Karpas-422 (cell line): ENCODE results near the gene CHMP3. TPM values are rescaled to one million over a fixed set of nuclear protein-coding genes. Genes with fewer than 3 reads are reported as not detected.

Source experiments
- DNase-seq: peaks from one replicate; pipeline ENCODE4 v3.0.0-alpha.2; 2015
- H2AFZ ChIP-seq: fragments of 200-600 bp; sonication (generic); 2 replicates; pipeline ENCODE4 v1.6.1; 2014; ENCODE audit warnings: antibody characterized with exemption, low read length, mixed read lengths
- H3K27ac ChIP-seq: fragments of 200-600 bp; sonication (generic); 2 replicates; pipeline ENCODE4 v1.5.1; 2014; ENCODE audit warnings: mild to moderate bottlenecking, low read length, moderate library complexity
- H3K27me3 ChIP-seq: fragments of 200-600 bp; sonication (generic); 2 replicates; pipeline ENCODE4 v1.6.1; 2014; ENCODE audit warnings: low read length, mixed read lengths
- H3K36me3 ChIP-seq: fragments of 200-600 bp; sonication (generic); 2 replicates; pipeline ENCODE4 v1.6.1; 2014; ENCODE audit warnings: low read length, mixed read lengths; ENCODE audit not compliant: insufficient read depth
- H3K4me1 ChIP-seq: fragments of 200-600 bp; sonication (generic); 2 replicates; pipeline ENCODE4 v1.6.1; 2014; ENCODE audit warnings: mild to moderate bottlenecking, low read length, mixed read lengths
- H3K4me2 ChIP-seq: fragments of 200-600 bp; sonication (generic); 2 replicates; pipeline ENCODE4 v1.6.1; 2014; ENCODE audit warnings: low read length, low read depth, mild to moderate bottlenecking; ENCODE audit not compliant: poor library complexity, severe bottlenecking
- H3K4me3 ChIP-seq: fragments of 200-600 bp; sonication (generic); 2 replicates; pipeline ENCODE4 v1.5.1; 2014; ENCODE audit warnings: mild to moderate bottlenecking, antibody characterized with exemption, low read length, mixed read lengths
- H3K79me2 ChIP-seq: fragments of 200-600 bp; sonication (generic); 2 replicates; pipeline ENCODE4 v1.6.1; 2014; ENCODE audit warnings: mild to moderate bottlenecking, low read length, mixed read lengths
- H3K9ac ChIP-seq: fragments of 200-600 bp; sonication (generic); 2 replicates; pipeline ENCODE4 v1.6.0; 2014; ENCODE audit warnings: low read length
- H3K9me2 ChIP-seq: fragments of 200-600 bp; sonication (generic), shearing (Covaris generic); replicated peaks from 2 replicates; pipeline ENCODE4 v1.6.0; 2014; ENCODE audit warnings: mild to moderate bottlenecking, low read length, moderate library complexity; ENCODE audit not compliant: insufficient read depth
- H3K9me3 ChIP-seq: fragments of 300-700, 200-600 bp; sonication (generic); 2 replicates; pipeline ENCODE4 v1.6.1; 2014; ENCODE audit warnings: low read length, mixed read lengths
- H4K20me1 ChIP-seq: fragments of 200-600 bp; sonication (generic); 2 replicates; pipeline ENCODE4 v1.6.1; 2014; ENCODE audit warnings: mild to moderate bottlenecking, antibody characterized with exemption, low read length, low read depth; ENCODE audit not compliant: insufficient read depth
- small RNA-seq: library from RNA; depleted of rRNA; stranded (forward); fragments of <200 nt; gene quantifications from one replicate; pipeline ENCODE3, GENCODE V24; 2014
- total RNA-seq: library from RNA; depleted of rRNA; stranded (reverse); fragments of >200 nt; shearing (Covaris generic); gene quantifications from 2 replicates; pipeline ENCODE4 v1.2.3, GENCODE V29; 2014; ENCODE audit warnings: low replicate concordance; rRNA removed

The CHMP3 gene
- total RNA-seq, 1 experiment from 2014 or later: 34.4 TPM

DNA sequence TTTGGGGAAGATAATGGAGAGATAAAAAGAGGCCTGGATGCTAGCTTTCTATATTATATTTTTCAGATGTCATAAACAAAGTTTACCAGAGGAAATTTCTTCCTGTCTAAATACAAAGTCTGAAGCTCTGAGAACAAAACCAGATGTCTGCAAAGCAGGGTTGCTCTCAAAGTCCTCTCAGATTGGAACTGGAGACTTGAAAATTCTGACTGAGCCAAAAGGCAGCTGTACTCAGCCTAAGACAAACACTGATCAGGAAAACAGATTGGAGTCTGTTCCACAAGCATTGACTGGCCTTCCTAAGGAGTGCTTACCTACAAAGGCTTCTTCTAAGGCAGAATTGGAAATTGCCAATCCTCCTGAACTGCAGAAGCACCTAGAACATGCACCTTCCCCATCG lies 96.9 kb downstream of the CHMP3 start:
- H3K79me2 ChIP-seq: peaks cover 82% of the 10 kb centered on the region
- H3K4me1 ChIP-seq: no peaks in the 10 kb centered on the region
- H3K4me3 ChIP-seq: no peak overlapping the region
- no peaks in the 10 kb centered on the region for H4K20me1 ChIP-seq
- no peak overlapping the region for H3K4me2 ChIP-seq
- no peak overlapping the region for H3K27ac ChIP-seq
- peaks cover 94% of the 10 kb centered on the region for H3K36me3 ChIP-seq
- no peaks in the 10 kb centered on the region for H3K9me2 ChIP-seq
- no peak overlapping the region for H2AFZ ChIP-seq
- H3K27me3 ChIP-seq: no peaks in the 10 kb centered on the region
- H3K9me3 ChIP-seq: no peaks in the 10 kb centered on the region
- DNase-seq: no peak
- H3K9ac ChIP-seq: no peak overlapping the region

DNA sequence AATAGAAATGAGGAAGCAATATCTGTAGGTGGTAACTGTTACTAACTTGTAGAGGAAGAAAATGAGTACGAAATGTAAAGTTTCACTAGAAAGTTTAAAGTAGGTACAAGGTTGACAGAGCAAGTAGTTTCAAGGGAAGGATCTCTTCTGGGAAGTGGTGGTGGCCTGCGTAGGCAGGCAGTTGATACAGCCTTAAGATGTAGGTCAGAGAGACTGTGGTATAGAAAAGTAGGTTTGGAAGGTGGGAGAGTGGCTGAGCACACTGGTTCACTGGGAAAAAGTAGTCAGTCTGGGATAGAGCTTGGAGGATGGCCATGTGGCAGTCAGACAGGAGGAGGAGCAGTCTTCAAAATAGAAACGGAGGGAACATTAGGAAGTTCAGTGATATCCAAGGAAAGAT lies 98.6 kb downstream of the CHMP3 start:
- Histone ChIP-seq H2AFZ (no peak overlapping the region), H3K79me2 (peaks cover 86% of the 10 kb centered on the region), H3K9me2 (no peaks in the 10 kb centered on the region), H3K4me1 (no peaks in the 10 kb centered on the region), H3K36me3 (peaks cover 97% of the 10 kb centered on the region), H3K9ac (no peak overlapping the region), H4K20me1 (no peaks in the 10 kb centered on the region), H3K4me3 (no peak overlapping the region), H3K4me2 (no peak overlapping the region), H3K27me3 (no peaks in the 10 kb centered on the region), H3K27ac (no peak overlapping the region), H3K9me3 (no peaks in the 10 kb centered on the region)
- DNase-seq: no peak

DNA sequence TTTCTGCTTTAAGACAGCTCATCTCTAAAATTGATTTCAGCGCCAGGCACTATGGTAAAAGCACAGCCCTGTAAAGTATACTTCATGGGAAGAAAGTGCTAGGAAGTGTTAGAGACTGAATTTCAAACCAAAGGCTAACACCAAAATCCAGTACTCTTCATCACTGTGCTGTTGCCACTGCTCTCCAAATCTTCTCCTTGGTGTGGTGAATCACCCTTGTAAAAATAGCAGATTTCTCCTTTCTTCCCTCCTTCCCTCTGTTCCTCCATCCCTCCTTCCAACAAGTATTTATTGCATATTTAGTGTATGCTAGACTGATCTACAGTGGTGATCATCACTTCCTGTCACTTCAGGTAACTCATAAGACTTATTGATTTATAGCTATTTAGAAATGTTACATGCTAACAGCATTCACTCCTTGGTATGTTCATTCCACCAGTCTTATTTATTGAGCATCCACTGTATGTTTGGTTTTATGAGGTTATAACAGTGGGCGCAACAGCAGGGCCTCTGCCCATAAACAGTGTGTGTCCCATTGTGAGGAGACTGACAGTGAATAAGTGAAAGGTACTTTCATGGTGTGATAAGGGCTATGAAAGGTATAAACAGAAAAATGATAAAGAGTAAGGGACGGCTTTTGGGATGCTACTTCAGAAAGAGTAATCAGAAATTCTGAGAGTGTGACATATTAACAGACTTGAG lies 102.0 kb downstream of the CHMP3 start:
- DNase-seq: no peak
- no peaks in the 10 kb centered on the region for H3K9me3 ChIP-seq
- no peak overlapping the region for H3K4me2 ChIP-seq
- H3K4me1 ChIP-seq: no peaks in the 10 kb centered on the region
- no peaks in the 10 kb centered on the region for H4K20me1 ChIP-seq
- H2AFZ ChIP-seq: no peak overlapping the region
- no peaks in the 10 kb centered on the region for H3K27me3 ChIP-seq
- H3K9ac ChIP-seq: no peak overlapping the region
- H3K4me3 ChIP-seq: no peak overlapping the region
- peaks cover 80% of the 10 kb centered on the region for H3K79me2 ChIP-seq
- H3K9me2 ChIP-seq: no peaks in the 10 kb centered on the region
- H3K27ac ChIP-seq: no peak overlapping the region
- H3K36me3 ChIP-seq: peaks cover 95% of the 10 kb centered on the region

DNA sequence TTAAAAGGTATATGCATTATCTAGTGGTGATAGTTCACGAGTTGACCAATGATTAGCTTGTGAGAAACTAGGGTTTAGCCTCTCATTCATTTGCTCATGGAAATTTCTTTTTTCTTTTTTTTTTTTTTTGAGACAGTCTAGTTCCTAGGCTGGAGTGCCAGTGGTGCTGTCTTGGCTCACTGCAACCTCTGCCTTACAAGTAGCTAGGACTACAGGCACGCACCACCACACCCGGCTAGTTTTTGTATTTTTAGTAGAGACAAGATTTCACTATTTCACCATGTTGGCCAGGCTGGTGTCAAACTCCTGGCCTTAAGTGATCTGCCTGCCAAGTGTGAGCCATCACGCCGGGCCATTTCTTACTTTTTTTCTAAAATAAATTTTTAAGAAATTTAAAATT lies 108.1 kb downstream of the CHMP3 start:
- Histone ChIP-seq H4K20me1 (no peaks in the 10 kb centered on the region), H2AFZ (no peak overlapping the region), H3K9ac (no peak overlapping the region), H3K4me2 (no peak overlapping the region), H3K36me3 (peaks cover 92% of the 10 kb centered on the region), H3K4me1 (no peaks in the 10 kb centered on the region), H3K79me2 (peaks cover 81% of the 10 kb centered on the region), H3K9me3 (no peaks in the 10 kb centered on the region), H3K9me2 (no peaks in the 10 kb centered on the region), H3K4me3 (no peak overlapping the region), H3K27ac (no peak overlapping the region), H3K27me3 (no peaks in the 10 kb centered on the region)
- DNase-seq: no peak

DNA sequence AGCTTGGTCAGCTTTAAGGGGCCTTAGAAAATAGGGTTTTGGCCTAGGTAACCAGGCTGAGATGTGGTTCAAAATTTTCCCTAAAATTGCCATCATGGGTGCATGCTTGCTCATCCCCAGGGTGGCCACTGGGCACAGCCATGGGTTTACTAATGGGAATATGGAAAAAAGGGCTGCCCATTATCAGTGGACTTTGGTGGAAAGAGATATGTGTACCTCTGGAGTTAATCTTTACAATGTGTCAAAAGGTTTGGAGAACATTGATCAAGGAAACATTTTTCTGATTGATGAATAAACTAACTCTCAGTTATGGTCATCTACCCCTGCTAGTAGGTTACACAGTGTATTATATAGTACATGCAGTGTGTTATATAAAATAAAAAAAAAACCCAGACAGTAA lies 109.0 kb downstream of the CHMP3 start:
- Histone ChIP-seq H3K27ac (no peak overlapping the region), H3K4me3 (no peak overlapping the region), H4K20me1 (no peaks in the 10 kb centered on the region), H3K27me3 (no peaks in the 10 kb centered on the region), H3K4me1 (no peaks in the 10 kb centered on the region), H3K36me3 (peaks cover 92% of the 10 kb centered on the region), H3K9me2 (no peaks in the 10 kb centered on the region), H3K9ac (no peak overlapping the region), H2AFZ (no peak overlapping the region), H3K9me3 (no peaks in the 10 kb centered on the region), H3K79me2 (peaks cover 81% of the 10 kb centered on the region), H3K4me2 (no peak overlapping the region)
- DNase-seq: no peak

DNA sequence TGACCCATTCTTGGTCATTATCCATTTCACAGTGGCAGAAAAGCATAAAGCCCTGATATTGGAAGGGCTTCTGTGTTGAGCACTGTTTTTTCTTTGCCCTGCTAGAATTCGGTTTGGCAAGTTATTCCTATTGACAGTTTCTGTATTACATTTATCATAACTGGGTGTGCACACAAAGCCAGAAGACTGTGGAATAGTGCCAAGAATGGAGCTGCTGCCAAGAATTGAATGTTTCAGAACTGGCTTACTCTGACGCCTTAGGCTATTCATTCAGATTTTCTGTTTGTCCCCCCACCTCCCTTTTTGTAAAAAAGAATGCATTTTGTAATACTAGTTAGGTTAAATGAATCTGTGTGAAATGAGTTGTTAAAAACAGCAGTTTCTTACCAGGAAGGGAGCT lies 109.4 kb downstream of the CHMP3 start:
- H2AFZ ChIP-seq: no peak overlapping the region
- H3K4me3 ChIP-seq: no peak overlapping the region
- H3K36me3 ChIP-seq: peaks cover 92% of the 10 kb centered on the region
- H3K27me3 ChIP-seq: no peaks in the 10 kb centered on the region
- H3K9me3 ChIP-seq: no peaks in the 10 kb centered on the region
- H4K20me1 ChIP-seq: no peaks in the 10 kb centered on the region
- no peak overlapping the region for H3K9ac ChIP-seq
- no peak for DNase-seq
- peaks cover 81% of the 10 kb centered on the region for H3K79me2 ChIP-seq
- no peak overlapping the region for H3K27ac ChIP-seq
- H3K9me2 ChIP-seq: no peaks in the 10 kb centered on the region
- no peaks in the 10 kb centered on the region for H3K4me1 ChIP-seq
- no peak overlapping the region for H3K4me2 ChIP-seq

Small RNAs within 50 kb of the gene (small RNA-seq; reads per million reads assigned to genes)
- not detected for gene RNU6-640P

Other genes with a start within 250 kb of the CHMP3 start
- gene REEP1, start 225.8 kb downstream of the CHMP3 start, total RNA-seq: 0.22 TPM in 1 of 2 replicates, not detected in the other
- gene KDM3A, start 122.1 kb downstream of the CHMP3 start, total RNA-seq: 114 and 154 TPM in 2 replicates
- 22.7 and 37.8 TPM in 2 replicates for gene RNF103, start 60.4 kb upstream of the CHMP3 start, total RNA-seq
- 176 and 180 TPM in 2 replicates for gene RMND5A, start 156.8 kb upstream of the CHMP3 start, total RNA-seq
- gene CD8A, start 227.5 kb upstream of the CHMP3 start, total RNA-seq: not detected in 2 replicates